Mucosa of descending colon (tissue), 3 donors: ENCODE measurements around the gene RORC. TPM values are rescaled to one million over a fixed set of nuclear protein-coding genes. Genes with fewer than 3 reads are reported as not detected.
"Not testable (repeated sequence)": the region's sequence is repeated elsewhere in the genome, so short reads cannot be mapped to it uniquely, and the experiment has no call there.

ENCODE experiments used
- ATAC-seq: fragments of 200-7000 bp; cut with Tn5 transposase; one replicate; pipeline ENCODE4 v1.9.1; 2020; ENCODE audit warnings: mild to moderate bottlenecking, moderate library complexity
- DNase-seq, 3 donors: peaks; one replicate each; pipeline ENCODE4 v3.0.0-alpha.2; 2020
- H3K36me3 ChIP-seq: fragments of 200-600 bp; one replicate; pipeline ENCODE4 v1.8.0; 2021; ENCODE audit warnings: low read depth, mild to moderate bottlenecking
- H3K4me1 ChIP-seq: fragments of 200-600 bp; one replicate; pipeline ENCODE4 v1.8.0; 2021; ENCODE audit warnings: low read depth, mild to moderate bottlenecking
- H3K4me3 ChIP-seq: fragments of 200-600 bp; one replicate; pipeline ENCODE4 v1.8.0; 2021; ENCODE audit warnings: mild to moderate bottlenecking
- H3K9me3 ChIP-seq: fragments of 200-600 bp; one replicate; pipeline ENCODE4 v1.8.0; 2021; ENCODE audit warnings: mild to moderate bottlenecking
- intact Hi-C, 2 donors: fragments of 100-400 bp; cut with DNase I in 1 of 2; cut with micrococcal nuclease in 1 of 2; formaldehyde crosslinking; loops; one replicate each; pipeline versions ENCODE4 v1.11.0 to v1.11.1; 2022; cut with DNase I, micrococcal nuclease
- long read RNA-seq, 2 donors: library from polyadenylated mRNA; unstranded; transcript quantifications; one replicate each; pipeline ENCODE4 v2.0.0, GENCODE V29; 2019 to 2021
- total RNA-seq, 3 donors: library from RNA; stranded (reverse); fragmentation: NEBNext Ultra II Directional in 2 of 3; extraction: Animal tissue kit (Norgen Biotek cat#: 25700) in 2 of 3; gene quantifications; one replicate each; pipeline versions ENCODE4 v1.2.1 to v1.2.4, GENCODE V29; 2021 to 2023
- TF ChIP-seq, protein P1 (sequence below): fragments of 200-600 bp; IDR thresholded peaks from one replicate; pipeline ENCODE4 v1.8.0; 2022; ENCODE audit warnings: antibody characterized with exemption, mild to moderate bottlenecking
- donor health status: DM: no; HTN: no; CAD: no; lungs with moderate emphysema.
- donor health status: DM: no; HTN: no; CAD: no.
- donor health status: DM: no; HTN: yes; CAD: no.

RORC gene
- total RNA-seq: 10 to 100 TPM in 2 of 3 donors, 1 to 10 TPM in 1; 9.5 to 29.5 (median 17.7) TPM
- long read RNA-seq, donor 1, partial matches to known transcripts: 2 of 4 reads
- long read RNA-seq, donor 1, other reads (novel, unspliced or antisense): 0 of 4 reads
- long read RNA-seq, donor 2: 0 reads

DNA sequence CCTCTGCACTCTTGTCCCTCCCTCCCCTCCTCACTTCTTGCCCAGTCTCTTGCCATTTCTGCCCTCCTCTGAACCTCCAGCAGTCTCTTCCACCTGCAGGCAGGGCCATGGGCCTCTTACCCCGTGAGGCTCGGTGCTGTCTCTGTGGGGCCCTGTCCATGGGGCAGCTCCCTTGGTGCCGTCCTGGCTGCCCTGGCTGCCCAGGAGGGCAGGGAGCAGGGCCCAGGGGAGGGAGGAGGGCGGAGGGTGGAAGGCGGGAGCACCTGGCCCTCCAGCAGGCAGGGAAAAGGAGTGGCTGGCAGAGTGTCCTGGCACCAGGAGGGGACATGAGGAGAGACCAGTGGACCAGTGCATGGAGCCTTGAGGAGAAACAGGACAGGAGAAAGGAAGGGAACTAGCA lies at the start of gene RORC:
TSS of gene RORC (minus strand) at position 198 of the 400 bp plus-strand sequence. CDS start at position 160, 38 bp downstream.
- H3K4me3 ChIP-seq: no peak within 1 kb of the TSS

DNA sequence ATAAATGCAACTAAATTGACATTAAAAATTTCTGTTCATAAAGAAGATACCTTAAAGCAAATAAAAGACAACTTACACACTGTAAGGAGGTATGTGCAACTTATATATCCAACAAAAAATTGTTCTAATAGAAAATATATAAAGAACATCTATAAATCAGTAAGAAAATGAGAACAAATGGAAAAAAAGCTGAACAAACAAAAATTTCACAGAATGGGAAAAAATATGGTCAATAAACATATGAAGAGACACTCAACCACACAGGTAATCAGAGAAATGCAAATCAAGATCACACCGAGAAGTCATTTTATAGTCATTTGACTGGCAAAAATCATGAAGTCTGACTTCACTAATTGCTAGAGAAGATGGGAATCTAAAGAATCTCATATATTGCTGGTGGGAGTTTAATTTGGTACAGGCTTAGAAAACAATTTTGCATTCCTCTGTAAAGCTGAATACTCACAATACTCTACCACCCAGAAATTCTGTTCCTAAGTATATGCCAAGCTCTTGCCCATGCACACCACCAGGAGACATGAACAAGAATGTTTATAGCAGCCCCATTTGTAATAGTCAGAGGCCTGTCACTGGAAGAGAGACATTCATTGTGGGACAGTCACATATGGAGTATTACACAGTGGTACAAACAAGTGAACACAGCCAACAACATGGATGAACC lies 44.0 kb upstream of the RORC start:
- DNase-seq (no peak), ATAC-seq (no peak)
- Histone ChIP-seq H3K36me3 (no peaks in the 10 kb centered on the region), H3K4me1 (no peaks in the 10 kb centered on the region), H3K9me3 (no peaks in the 10 kb centered on the region), H3K4me3 (no peak overlapping the region)
- intact Hi-C loops: no loop called here
- TF ChIP-seq, protein P1, sequence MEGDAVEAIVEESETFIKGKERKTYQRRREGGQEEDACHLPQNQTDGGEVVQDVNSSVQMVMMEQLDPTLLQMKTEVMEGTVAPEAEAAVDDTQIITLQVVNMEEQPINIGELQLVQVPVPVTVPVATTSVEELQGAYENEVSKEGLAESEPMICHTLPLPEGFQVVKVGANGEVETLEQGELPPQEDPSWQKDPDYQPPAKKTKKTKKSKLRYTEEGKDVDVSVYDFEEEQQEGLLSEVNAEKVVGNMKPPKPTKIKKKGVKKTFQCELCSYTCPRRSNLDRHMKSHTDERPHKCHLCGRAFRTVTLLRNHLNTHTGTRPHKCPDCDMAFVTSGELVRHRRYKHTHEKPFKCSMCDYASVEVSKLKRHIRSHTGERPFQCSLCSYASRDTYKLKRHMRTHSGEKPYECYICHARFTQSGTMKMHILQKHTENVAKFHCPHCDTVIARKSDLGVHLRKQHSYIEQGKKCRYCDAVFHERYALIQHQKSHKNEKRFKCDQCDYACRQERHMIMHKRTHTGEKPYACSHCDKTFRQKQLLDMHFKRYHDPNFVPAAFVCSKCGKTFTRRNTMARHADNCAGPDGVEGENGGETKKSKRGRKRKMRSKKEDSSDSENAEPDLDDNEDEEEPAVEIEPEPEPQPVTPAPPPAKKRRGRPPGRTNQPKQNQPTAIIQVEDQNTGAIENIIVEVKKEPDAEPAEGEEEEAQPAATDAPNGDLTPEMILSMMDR: no peak

More for the DNA sequence above, at the start of gene RORC:
- ATAC-seq (peak; percentile 75), DNase-seq (peak; percentile 76 to 84 (median 81))
- H3K4me1 ChIP-seq: peaks cover 20% of the 10 kb centered on the region
- intact Hi-C loops: no loop called here
- TF ChIP-seq, protein P1: no peak
- H3K36me3 ChIP-seq: no peaks in the 10 kb centered on the region
- H3K9me3 ChIP-seq: no peaks in the 10 kb centered on the region

DNA sequence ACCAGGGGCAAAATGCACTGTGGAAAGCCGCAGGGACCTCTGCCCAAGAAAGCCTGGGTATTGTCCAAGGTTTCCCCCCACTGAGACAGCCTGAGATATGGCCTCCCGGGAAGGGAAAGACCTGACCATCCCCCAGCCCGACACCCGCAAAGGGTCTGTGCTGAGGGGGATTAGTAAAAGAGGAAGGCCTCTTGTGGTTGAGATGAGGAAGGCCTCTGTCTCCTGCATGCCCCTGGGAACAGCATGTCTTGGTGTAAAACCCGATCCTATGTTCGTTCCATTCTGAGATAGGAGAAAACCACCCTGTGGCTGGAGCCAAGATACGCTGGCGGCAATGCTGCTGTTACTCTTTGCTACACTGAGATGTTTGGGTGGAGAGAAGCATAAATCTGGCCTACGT lies 41.2 kb upstream of the RORC start:
- ATAC-seq, H3K9me3 ChIP-seq, DNase-seq, H3K4me3 ChIP-seq, H3K36me3 ChIP-seq, intact Hi-C loops, H3K4me1 ChIP-seq: not testable (repeated sequence)

DNA sequence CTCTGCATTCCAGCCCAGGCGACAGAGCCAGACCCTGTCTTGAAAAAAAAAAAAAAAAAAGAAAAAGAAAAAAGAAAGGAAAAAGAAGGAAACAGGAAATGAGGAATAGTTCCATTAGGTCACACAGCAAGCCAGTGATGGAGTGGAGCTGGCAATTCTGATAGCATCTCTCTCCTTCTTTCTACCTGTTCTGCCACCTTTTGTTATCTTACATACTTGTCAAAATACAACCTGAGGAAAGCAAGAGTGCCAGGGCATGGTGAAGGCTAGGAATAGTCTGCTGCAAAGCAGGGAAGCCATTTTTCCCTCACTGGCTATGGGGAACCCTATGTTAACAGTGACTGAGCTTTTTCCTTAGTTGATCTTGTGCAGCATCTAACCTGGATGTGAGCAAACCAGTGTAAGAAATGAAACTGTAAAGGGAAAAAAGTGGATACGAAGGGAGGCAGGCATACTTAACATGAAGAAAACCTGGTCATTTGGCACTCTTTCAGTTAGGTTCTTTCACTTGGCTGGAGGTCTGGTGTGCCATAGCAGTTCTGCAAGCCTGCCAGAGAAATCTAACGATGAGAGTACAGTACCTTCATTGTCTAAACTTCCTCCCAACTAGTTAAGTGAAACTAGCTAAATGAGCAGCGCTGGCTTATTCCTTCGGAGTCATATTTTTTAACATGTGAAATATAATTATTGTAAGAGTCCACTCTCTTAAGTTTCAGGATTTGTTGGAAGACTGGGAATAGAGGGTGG lies 39.9 kb upstream of the RORC start:
- ATAC-seq (peak; percentile 31), DNase-seq (no peak)
- intact Hi-C loops: no loop called here
- no peak overlapping the region for H3K4me3 ChIP-seq
- no peaks in the 10 kb centered on the region for H3K36me3 ChIP-seq
- TF ChIP-seq, protein P1: no peak
- peaks cover 9% of the 10 kb centered on the region for H3K4me1 ChIP-seq
- H3K9me3 ChIP-seq: no peaks in the 10 kb centered on the region

DNA sequence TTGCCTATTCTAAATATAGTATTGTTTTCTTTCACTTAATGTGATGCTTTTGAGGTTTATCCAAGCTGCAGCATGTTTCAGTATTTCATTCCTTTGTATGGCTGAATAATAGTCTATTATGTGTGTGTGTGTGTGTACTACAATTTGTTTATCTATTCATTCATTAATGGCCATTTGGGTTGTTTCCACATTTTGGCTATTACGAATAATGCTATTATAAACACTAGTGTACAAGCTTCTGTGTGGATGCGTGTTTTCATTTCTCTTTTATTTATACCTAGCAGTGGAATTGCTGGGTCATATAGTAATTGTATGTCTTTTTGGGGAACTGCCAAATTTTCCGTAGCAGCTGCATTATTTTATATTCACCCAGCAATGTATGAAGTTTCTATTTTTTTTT lies 36.9 kb upstream of the RORC start:
- TF ChIP-seq, protein P1: no peak
- ATAC-seq: no peak
- intact Hi-C loops: no loop called here
- no peak overlapping the region for H3K4me3 ChIP-seq
- no peaks in the 10 kb centered on the region for H3K36me3 ChIP-seq
- no peaks in the 10 kb centered on the region for H3K9me3 ChIP-seq
- H3K4me1 ChIP-seq: peaks cover 9% of the 10 kb centered on the region
- no peak for DNase-seq
